GM21723 (cell line): ENCODE results near the gene HEATR5B.
A peak's percentile ranks its signal among the peaks of the same experiment; 100 is the strongest.
"Not testable (repeated sequence)": the region's sequence is repeated elsewhere in the genome, so short reads cannot be mapped to it uniquely, and the experiment has no call there.

ENCODE experiments used
- ATAC-seq: cut with Tn5 transposase; IDR thresholded peaks from one replicate; pipeline ENCODE4 v1.9.1; 2021; ENCODE audit warnings: mild to moderate bottlenecking, moderate library complexity; ENCODE audit not compliant: unreplicated experiment

Gene HEATR5B

GRCh38 chr2:37068686-37069085 lies 15.5 kb downstream of the HEATR5B start:
- ATAC-seq, result no peak

- no peak for ATAC-seq
Observed at GRCh38 chr2:37061776-37062175, 22.4 kb downstream of the HEATR5B start.

DNA sequence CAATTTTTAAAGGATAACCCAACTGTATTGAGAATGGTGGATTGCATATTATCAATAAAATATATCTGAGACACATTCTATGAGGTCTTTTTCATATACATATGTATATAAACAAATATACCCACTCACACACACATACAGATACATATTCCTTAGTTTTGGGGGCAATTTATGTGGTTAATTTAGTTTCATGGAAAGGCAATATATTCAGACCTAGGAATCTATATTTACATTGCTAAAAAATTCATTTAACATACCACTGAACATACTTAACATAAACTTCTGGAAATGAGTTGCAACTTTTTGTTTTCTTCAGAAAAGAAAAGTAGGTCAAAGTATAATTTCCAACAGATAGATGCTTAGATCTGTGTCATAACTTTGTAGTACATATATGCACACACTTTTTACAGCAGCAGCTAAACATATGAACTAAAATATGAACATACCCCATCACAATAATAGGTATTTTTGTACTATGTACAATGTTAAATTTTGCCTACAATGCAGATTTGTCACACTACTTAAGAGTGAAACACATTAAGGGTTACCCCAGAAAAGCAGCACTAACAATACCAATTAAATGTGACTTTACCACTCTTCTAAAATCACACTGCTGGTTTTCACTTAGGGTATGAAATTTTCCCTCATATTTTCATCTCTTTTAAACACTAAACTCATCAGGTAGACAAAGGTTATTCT lies 23.0 kb downstream of the HEATR5B start:
- no peak for ATAC-seq

GRCh38 chr2:37060446-37060845 lies 23.7 kb downstream of the HEATR5B start:
- ATAC-seq, result no peak

- ATAC-seq, result no peak
Observed at GRCh38 chr2:37059841-37060240, 24.3 kb downstream of the HEATR5B start.

- no peak for ATAC-seq
Observed at GRCh38 chr2:37052600-37053332, 31.4 kb downstream of the HEATR5B start.

DNA sequence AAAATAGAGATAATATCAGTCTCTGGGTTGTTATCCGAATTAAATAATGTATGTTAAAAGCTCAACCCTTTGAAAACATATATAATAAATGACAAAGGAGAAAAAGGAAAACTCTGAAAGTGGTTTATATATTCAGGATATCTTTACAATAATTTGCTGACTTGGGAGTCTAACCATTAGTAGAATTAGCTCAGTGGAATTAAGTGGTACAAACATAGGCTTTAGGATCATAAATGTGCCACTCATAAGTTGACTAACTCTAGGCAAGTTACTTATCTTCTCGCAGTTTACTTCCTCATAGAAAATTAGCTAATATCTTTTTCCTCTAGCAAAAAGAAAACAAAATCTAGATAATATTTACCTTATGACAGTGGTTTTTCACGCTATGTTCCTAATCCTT lies 44.6 kb downstream of the HEATR5B start:
- no peak for ATAC-seq

DNA sequence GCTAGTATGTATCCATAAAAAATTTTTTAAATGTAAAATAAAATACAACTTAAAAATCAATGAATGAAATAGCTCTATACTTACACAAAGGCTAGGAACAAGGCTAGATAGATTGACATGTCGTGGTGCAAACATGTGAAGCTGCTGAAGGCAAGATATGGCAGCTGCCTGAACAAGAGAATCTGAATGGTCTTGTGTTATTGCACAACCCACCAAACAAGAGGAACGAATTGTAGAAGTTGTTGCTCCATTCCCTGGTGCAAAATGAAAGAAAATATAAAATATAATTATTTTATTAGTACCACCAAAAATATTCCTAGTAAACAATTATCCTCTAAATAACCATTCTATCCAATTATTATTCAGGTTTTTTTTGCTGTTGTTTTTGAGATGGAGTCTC lies 46.4 kb downstream of the HEATR5B start:
- no peak for ATAC-seq

DNA sequence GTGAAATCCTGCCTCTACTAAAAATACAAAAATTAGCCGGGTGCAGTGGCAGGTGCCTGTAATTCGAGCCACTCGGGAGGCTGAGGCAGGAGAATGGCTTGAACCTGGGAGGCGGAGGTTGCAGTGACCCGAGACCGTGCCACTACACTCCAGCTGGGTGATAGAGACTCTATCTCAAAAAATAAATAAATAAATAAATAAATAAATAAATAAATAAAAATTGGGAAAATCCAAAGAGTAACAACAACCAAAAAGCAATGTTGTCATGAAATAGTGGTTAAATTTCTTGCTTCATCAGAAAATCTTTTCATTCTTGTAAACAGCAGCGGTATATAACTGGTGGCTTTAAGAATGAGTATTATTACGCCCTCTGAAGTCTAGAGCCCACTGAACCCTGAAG lies 54.4 kb downstream of the HEATR5B start:
- no peak for ATAC-seq

DNA sequence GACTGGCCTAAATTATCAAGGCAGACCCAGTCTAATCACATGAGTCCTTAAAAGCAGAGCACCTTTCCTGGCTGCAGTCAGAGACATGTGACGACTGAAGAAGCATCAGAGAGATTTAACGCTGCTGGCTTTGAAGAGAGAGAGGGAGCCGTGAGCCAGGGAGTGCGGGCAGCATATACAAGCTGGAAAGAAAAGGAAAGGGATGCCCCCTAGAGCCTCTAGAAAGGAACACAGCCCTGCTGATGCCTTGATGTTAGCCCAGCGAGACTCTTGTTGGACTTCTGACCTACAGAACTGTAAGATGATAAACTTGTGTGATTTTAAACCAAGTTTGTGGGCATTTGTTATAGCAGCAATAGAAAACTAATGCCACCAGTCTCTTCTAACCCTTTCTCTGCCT lies 58.1 kb downstream of the HEATR5B start:
- no peak for ATAC-seq

- no peak for ATAC-seq
Observed at GRCh38 chr2:37020887-37021796, 63.0 kb downstream of the HEATR5B start.

- no peak for ATAC-seq
Observed at GRCh38 chr2:37020212-37020886, 63.8 kb downstream of the HEATR5B start.

- peak; percentile 6 for ATAC-seq
Observed at GRCh38 chr2:37013315-37013641, 70.9 kb downstream of the HEATR5B start.

- ATAC-seq, result no peak
Observed at GRCh38 chr2:37011130-37011529, 73.0 kb downstream of the HEATR5B start.

- ATAC-seq, result peak; percentile 99
Observed at GRCh38 chr2:37005118-37005868, 78.9 kb downstream of the HEATR5B start.

DNA sequence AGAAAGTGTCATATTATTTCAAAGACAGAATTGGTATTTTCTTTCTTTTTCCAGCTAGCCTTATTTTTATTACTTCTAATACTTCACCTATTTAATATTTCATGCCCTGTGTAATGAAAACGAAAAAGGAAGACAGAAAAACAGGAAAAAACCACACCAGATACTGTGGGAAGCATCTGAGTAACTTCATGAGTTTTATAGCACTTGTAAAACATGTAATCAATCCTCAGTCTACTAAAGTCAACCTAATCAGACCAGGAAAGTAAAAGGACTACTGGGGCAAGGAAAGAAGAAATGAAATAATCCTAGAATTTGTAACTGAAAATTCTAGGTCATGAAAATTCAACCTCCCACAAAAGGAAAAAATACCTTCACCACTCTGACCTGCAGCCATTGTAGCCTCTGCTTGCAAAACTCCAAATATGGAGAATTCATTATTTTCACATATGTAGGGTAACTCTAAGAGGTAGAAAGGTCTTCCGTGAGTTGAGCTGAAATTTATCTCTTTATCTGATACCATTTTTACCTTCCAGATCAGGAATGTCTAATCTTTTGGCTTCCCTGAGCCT lies 83.1 kb downstream of the HEATR5B start:
- ATAC-seq, result no peak

GRCh38 chr2:37000318-37000717 lies 83.9 kb downstream of the HEATR5B start:
- no peak for ATAC-seq

DNA sequence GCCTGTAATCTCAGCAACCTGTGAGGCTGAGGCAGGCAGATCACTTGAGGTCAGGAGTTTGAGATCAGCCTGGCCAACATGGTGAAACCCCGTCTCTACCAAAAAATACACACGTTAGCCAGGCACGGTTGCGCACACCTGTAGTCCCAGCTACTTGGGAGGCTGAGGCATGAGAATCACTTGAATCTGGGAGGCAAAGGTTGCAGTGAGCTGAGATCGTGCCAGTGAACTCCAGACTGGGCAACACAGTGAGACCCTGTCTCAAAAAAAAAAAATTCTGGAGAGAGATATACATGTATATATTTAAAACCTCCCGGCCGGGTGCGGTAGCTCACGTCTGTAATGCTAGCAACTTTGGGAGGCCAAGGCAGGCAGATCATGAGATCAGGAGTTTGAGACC lies 84.8 kb downstream of the HEATR5B start:
- not testable (repeated sequence) for ATAC-seq

- no peak for ATAC-seq
Observed at GRCh38 chr2:36993841-36994620, 90.1 kb downstream of the HEATR5B start.
